Measurements from ENCODE around the gene TMEM213.
A peak's percentile ranks its signal among the peaks of the same experiment; 100 is the strongest.

TMEM213 gene, protein sequence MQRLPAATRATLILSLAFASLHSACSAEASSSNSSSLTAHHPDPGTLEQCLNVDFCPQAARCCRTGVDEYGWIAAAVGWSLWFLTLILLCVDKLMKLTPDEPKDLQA

DNA sequence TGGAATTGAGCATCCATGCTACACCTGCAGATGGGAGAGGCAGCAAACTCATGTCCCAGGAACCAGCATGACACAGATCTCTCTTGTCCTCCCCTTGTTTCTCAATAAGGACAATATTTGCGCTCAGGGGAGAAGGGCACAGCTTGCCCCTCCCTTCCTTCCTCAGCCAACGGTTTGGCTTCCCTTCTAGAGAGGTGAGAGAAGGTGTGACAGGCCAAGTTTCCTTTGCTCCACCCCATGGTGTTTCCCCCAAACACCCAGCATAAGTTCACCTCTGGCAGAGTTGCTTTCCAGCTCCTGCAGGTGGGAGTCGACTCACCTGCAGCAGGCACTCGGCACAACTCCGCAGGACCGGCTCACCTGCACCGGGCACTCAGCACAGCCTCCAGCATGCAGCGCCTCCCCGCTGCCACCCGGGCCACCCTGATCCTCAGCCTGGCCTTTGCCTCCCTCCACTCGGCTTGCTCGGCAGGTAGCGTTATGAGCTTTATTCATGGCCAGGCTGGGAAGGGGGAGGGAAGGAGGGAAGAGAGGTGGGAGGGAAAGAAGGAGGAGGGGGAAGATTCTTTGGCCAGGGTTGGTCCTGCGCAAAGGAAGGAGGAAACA lies at the start of gene TMEM213, which contains the start of gene ATP6V0A4:
TSS of gene TMEM213 (plus strand) at position 280 of the 606 bp plus-strand sequence. CDS start at position 391, 111 bp downstream.
TSS of gene ATP6V0A4 (minus strand) at position 482 of the 606 bp plus-strand sequence. CDS start 26,949 bp downstream, outside the sequence.
- DNase-seq: no peak

DNA sequence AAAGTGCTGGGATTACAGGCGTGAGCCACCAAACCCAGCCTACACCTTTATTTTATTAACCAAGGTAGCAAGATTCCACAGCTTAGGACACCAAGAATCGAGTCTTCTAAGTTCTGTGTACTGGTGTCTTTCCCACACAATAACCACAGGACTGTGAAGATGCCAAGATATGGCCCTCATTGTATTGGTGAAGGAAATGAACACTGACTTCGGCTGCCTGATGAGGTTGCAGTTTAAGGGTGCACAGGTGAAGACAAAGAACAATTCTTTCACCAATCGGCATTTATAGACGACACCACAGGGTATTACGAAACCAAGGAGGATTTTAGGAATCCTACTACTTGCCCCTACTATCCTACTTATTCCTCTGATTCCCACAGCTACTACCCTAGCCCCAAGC lies 49.1 kb upstream of the TMEM213 start:
- no peak for DNase-seq

DNA sequence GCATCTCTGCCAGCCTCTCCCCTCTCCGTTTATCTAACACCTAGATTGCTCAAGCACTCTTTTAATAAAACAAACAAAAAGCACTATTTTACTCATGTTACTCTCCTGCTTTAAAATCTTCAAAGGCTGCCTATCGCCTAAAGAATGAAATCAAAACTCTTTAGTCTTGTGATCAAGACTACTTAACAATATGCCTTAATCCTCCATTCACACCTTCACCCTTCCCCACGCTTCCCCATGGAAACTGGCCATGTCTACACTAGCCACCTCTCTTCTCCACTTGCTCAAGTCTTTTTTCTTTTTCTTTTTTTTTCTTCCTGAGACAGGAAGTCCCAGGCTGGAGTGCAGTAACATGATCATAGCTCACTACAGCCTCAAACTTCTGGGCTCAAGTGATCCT lies 47.8 kb upstream of the TMEM213 start:
- DNase-seq: no peak

DNA sequence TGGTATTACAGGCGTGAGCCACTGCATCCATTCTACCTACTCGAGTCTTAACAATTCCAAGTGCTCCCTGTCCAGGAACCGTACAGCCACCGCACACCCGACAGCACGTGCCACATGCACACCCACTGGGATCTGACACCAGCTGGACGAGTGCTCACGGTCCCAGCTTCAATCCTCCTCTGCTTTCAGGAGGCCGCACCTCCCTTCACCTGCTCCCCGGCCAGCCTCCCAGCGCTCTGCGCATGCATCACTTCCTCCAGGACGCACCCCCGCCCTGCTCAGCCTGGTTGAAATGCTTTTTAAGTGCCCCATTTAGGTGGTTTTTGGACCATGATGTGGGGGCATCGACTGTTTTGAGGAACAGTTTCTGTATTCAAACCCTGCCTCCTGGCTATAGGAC lies 47.3 kb upstream of the TMEM213 start:
- no peak for DNase-seq

DNA sequence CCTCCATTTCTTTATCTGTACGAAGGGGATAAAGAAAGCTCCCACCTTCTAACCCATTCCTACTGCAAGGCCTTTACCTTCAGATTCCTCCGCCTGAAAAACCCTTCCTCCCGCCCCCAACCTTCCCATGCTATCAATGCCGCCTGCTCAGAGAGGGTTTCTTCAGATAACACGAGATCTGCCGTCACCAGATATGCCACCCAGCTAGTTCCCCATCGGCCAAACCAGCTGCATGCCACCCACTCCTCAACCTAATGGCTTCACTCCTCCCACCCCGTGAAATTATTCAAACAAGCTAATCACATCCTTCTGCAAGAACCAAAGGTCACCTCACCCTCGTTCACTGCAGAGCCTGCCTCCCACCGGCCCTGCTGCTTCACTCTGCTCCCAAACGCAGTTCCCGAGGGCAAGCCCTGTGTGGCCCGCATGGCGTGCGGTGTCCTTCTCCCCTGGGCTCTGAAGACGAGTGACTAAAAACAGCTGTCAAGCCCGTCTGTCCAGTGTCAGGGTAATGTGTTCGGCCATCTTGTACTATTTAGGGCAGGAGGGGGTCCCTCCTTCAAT lies 46.8 kb upstream of the TMEM213 start:
- DNase-seq: no peak

DNA sequence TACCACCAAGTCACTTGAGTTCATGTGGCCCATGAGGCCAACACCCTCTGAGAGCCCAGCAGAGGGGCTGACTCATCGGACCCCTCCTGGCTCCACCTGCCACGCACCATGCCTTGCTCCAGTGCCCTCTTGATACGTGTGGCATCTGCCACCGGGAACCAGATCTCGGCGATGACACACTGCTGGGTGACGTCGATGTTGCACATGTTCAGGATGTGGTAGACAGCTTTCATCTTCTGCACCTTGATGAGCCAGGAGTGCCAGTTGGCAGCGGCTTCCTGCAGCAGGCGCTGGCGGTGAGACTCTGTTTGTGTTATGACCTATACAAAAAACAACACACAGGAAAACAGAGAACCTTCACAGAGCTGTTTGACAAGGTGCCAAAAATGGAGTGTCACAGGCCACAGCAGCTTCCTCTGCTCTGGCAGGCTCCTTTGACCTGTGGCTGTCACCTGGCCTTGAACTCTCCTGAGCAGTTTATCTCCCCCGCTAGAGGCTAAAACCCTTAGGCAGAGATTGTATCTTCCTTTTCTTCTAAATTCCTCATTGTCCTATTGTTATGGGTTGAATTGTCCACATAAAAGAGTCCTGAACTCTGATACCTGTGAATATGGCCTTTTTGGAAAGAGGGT lies 45.2 kb upstream of the TMEM213 start:
- no peak for DNase-seq

DNA sequence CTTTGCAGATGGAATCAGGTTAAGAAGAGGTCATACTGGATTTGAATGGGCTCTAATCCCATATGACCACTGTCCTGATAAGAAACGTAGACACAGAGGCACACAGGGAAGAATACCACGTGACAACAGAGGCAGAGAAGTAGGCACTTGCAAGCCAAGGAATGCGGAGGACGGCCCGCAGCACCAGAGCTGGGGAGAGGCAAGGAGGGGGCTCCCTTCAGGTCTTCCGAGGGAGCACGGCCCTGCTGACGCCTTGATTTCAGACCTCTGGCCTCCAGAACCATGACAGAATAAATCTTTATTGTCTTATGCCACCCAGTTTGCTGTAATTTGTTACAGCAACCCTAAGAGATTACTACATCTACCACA lies 44.7 kb upstream of the TMEM213 start:
- no peak for DNase-seq

DNA sequence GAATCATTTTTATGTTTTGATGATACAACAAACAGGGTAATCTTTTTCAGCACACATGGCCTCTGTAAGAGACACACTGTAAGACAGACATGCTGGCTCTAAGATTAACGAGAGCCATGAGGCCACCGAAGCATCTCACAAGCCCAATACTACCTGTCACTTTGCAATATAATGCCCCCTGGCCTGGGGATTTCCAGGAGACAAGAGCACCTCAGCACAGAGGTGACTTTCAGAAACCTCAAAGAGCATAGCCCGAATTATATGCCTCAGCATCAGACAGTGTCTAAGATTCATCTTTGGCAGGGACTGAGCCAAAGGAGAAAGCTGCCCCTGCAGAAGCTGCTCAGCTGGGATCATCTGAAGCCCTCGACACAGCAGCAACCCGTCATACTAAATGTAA lies 44.2 kb upstream of the TMEM213 start:
- DNase-seq: no peak

DNA sequence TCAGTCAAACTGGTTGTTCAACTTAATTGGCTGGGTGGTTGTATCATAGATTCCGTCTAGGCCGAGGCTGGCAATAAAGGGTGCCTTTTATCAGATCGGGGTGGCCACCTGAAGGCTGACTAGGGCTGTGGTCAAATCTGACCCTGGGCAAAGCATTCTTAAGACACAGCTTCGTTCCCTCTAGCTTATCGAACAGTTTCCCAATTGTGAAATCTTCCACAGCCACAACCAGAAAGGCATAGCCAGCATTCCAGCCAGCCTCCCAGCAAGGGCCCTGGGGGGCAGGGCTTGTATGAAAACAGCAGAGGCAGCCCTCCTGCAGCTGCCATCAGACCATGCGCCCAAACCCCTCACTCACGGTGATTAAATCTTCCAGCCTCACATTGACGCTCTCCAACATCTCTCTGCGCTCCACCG lies 42.5 kb upstream of the TMEM213 start:
- DNase-seq: no peak

DNA sequence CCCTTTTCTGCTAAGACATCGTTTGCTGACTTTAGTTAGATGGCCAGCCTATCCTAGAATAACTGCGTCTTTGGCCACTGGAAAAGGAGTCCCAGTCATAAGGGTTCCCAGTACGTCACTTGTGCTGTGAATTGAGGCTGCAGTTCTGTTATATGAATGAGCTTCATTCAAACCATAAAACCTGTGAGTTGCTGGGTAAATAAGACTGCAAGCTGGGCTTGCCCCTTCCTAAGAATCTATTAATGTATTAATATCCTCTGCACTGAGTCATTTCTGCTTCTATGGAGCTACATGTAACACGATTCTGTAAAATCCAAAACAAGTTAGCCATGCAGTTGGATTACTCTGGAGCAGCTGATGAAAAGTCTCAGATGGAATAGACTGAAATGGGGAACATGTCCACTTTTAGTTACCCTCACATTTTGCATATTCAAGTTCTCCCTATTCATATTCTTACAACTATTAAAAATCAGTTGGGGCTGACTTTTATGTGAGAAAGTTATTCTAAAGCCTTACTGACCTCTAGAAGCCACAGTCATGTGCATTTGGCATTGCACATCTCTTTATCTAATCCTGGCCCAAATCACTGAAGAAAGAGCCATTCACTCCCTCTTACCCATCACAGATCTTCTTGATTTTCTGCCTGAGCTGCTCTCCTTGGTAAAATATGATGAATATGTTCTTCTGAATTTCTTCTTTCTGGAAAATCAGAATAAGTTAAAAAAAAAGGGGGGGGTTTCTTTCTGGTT lies 41.8 kb upstream of the TMEM213 start:
- peak in 1 of 56 donors; percentile 2 for DNase-seq

DNA sequence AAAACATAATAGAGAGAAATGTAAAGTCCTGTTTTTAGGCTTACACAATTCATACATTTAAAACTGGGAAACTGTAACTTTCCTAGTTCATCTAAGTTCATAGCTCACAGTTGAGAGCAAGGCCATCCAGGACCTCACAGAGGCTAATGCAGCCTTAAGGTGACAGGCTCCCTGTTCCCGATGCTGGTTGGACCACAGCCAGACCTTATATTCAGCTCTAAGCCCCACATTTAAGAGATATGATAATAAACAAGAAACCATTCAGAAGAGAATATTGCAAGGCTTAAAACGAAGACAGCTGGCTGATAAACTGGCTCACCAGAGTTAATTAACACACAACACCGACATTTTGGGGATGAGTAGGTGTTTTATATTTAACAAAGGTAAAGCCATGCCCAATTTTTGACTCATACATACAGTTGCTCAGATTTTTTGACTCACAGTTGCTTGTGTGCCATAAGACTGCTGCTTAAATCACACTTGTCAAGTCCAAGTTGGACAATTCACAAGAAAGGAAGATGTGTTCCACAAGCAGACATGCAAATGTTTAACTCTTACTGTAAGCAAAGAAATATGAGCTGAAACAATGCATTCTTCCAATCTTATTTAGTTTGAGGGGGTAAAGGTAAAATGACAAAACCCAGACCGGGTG lies 41.1 kb upstream of the TMEM213 start:
- peak in 1 of 56 donors; percentile 3 for DNase-seq

DNA sequence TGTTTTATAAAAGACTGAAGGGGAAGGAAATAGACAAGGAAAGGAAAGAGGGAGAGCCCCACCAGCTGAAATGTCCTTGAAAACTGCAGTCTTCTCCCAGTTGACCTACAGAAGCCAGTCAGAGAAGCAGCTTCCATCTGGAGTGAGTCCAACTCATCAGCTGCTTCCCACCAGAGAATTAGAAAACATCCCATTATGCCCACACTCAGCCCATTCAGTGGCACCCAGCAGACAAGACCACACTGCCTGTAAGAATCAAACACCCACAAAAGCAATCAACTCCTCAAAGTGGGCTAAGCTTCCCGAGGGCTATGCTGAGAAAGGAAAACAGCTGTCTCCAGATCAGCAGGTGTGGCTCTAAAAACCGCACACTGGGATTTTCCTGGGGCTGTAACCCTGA lies 29.6 kb upstream of the TMEM213 start:
- DNase-seq: no peak

DNA sequence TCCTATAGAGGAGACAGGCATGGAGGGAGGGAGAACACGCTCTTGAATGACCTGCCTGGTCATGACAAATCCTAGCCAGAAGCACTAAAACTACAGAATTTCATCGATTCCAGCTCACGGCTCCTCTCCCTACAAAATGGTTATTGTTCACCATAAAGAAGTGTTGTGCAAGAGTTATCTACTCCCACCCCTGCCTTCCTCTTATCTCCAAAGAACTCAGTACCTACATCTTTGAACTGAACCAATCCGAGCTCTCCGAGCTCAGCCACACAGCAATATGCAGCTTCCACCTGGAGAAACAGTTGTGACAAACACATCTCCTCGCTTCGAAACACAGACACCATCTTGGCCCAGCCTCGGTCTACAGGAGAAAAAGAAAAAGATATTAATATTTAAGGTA lies 26.9 kb upstream of the TMEM213 start:
- no peak for DNase-seq

DNA sequence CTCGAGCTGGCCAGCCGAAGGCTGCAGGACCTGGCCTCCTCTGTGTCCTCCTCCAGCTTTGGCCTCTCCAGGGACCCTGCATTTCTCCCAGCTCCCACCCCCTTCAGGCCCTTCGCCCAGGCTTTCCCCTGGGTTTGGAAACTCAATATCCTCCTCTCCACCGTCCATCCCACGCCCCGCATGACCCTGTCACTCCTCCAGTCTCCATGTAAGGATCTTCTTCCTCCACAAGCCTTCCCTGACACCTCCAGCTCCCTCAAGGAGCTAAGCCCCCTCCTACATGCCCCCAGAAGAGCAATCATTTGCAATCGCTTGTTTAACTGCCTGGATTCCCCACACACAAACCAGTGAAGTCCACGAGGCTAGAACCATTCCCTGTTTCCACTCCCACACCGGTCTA lies 24.6 kb upstream of the TMEM213 start:
- DNase-seq: no peak

DNA sequence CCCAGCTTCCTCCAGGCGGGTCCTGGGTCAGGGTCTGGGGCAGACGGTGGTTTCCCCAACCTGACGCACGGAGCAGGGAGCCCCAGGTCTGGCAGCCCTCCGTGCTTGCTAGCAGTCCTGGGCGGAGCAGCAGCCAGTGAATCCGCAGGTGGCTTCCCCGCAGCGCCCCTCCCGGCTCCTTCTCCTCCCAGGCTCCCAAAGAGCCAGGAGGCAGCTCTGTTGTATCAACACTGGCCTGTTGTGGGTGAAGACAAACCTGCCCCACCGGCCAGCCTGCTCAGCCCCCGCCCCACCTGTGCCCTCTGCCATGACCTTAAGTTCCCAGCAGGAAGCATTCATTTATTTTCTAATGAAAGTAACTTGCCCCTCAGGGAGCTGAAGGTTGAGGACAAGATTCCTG lies 24.0 kb upstream of the TMEM213 start:
- no peak for DNase-seq

DNA sequence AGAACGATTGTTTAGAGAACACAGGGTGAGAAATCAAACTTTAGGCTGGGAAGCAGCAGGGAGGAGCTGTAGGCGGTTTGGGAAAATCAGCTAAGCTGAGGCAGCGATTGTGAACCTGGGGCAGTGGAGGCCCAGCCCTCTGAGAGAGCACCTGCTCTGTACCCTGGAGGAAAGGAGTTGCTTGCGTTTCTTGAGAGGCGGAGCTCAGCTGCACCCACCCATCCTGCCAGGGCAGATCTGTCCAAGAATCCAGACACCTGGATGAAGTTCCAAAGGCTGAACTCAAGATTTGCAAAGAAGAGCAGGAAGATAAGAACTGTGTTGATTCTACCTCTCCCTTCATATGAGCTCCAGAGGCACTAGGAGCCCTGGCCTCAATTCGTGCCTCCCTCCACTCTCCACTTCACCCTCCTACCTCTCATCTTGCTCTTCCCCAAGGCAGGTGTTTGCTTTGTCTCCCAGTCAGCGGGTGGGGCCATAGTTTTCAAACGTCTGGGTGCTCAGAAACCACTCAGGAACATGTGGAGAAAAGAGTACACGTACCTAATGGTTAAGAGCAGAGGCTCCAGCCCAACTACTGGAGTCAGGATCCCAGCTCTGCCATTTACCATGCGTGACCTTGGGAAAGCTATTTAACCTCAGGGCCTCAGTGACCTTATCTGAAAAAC lies 21.5 kb upstream of the TMEM213 start:
- DNase-seq: no peak

DNA sequence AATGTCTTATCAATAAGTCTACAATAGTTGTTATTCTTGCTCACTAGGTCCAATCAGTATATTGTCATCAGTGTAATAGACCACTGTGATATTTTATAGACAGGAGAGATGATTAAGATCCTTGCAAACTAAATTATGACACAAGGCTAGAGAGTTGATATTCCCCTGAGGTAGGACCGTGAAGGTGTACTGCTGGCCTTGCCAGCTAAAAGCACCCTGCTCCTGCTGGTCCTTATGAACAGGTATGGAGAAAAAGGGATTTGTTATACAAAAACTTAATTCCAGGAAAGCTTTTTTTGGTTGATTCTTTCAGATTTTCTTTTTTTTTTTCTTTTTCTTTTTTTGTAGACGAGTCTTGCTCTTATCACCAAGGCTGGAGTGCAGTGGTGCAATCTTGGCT lies 16.8 kb upstream of the TMEM213 start:
- DNase-seq: no peak

DNA sequence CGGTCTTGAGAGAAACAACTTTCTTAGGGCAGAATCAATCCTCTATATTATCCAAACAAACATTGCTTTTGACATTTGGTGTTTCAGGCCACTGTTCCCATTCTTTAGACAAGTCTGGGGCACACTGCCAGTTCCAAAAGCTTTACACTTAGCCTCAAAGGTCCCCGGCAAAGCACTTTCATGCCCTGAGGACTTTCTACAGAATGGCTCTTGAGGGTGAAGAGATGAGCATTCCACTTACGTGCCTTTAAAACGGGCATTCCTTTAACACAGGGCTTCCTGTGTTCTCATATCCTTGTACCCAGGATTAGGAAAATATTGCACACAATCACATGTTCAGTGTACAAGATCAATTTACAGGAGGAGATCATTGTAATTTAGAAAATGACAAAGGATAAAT lies 13.1 kb upstream of the TMEM213 start:
- no peak for DNase-seq

DNA sequence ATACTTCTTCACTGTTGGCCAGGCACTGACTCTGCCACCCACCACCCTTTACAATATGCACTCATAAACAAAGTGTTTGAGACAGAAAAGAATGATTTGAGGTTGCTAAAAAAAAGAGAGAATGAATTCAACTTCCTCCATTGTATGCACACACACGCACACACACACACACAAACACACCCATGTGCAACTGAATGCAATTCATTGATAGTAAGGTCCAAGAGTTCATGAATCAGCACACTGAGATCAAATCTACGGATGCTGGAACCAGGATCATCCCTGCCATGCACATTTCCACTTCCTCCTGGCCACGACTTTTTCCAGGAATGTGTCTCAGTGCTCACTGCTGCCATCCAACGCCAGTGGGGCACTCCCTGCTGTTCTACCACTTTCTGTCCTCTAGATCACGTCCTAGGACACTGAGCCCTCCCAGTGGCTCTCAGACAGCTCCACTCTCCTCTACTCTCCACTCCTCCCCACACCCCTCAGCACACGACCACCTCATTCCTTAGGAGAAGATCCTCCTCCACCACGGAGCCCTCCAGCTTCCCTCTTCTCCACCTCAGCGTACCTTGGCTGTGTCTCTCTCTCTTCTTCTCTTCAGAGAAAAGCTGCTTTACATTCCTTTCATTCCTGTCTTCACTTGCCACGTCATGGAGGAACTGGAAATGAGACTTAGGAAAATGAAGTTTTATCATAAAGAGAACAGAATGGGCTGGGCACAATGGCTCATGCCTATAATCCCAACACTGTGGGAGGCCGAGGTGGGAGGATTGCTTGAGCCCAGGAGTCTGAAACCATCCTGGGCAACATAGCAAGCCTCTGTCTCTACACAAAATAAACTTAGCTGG lies 12.0 kb upstream of the TMEM213 start:
- DNase-seq: no peak

DNA sequence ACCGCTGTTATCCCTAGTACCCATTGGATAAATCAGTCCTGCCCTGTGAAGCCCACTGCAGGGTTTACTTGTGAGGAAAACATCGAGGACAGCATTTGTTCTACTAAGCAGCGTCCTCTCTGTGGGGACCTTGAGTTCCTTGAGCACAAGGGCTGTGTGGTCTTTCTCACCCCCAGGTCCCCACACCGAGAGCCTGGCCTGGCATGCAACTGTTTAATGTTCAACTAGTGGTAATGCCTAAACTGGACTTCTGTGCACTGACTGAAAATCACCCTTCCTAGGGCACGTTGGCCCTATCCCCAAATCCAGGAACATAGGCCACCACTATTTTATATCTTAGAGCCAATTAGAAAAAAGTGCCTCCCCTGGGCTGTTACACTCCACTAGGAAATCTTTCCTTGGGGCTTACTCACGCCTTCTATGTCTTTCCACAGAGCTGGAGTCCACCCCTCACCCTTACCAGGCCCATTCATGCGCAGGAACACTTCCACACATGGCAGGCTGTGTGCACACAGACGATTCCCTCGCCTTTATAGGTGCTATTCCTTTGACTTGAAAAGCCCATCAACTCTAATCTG lies 1.7 kb upstream of the TMEM213 start:
- DNase-seq: no peak

Measured in nucleus accumbens (tissue), 56 donors.